BE2C (cell line): Measurements from ENCODE around the gene LDB2.

ENCODE experiments used
- DNase-seq: peaks from one replicate; pipeline ENCODE4 v3.0.0-alpha.2; 2020
- H3K27me3 ChIP-seq: fragments of 250-450 bp; sonication (Bioruptor Pico); 2 replicates; pipeline ENCODE4 v1.5.1; 2020; ENCODE audit warnings: mild to moderate bottlenecking
- H3K36me3 ChIP-seq: fragments of 250-450 bp; sonication (Bioruptor Pico); 2 replicates; pipeline ENCODE4 v1.5.1; 2020; ENCODE audit warnings: mild to moderate bottlenecking
- H3K4me1 ChIP-seq: fragments of 250-450 bp; sonication (Bioruptor Pico); 2 replicates; pipeline ENCODE4 v1.5.1; 2020
- H3K4me3 ChIP-seq: 2 replicates; pipeline ENCODE4 v1.5.1; 2011; ENCODE audit warnings: low read depth, low read length
- H3K9me3 ChIP-seq: fragments of 250-450 bp; sonication (Bioruptor Pico); 2 replicates; pipeline ENCODE4 v1.5.1; 2020
- TF ChIP-seq, protein P1 (sequence below): IDR thresholded peaks from 2 replicates; pipeline ENCODE4 v1.5.1; 2012; ENCODE audit warnings: mild to moderate bottlenecking, low read depth, low read length

The LDB2 gene

DNA sequence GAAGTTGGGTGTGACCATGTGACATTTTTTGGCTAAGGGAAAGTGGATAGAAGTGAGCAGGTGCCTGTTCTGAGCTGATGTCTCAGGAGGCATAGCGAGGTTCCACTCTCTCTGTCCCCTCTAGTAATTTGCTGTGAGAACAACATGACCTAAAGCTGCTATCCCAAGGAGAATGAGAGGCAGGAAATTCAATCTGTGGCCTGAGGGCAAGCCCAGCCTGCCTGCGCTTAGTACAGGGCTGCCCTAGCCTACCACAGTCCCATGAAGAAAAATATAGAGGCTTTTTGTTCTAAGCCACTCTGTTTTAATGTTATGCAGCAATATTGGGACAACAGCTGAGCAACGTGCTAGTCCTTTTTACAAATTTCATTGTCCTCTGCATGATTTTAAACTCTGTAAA is 193.1 kb downstream of the LDB2 start:
- no peaks in the 10 kb centered on the region for H3K27me3 ChIP-seq
- no peak overlapping the region for H3K4me3 ChIP-seq
- H3K36me3 ChIP-seq: no peaks in the 10 kb centered on the region
- TF ChIP-seq, protein P1, sequence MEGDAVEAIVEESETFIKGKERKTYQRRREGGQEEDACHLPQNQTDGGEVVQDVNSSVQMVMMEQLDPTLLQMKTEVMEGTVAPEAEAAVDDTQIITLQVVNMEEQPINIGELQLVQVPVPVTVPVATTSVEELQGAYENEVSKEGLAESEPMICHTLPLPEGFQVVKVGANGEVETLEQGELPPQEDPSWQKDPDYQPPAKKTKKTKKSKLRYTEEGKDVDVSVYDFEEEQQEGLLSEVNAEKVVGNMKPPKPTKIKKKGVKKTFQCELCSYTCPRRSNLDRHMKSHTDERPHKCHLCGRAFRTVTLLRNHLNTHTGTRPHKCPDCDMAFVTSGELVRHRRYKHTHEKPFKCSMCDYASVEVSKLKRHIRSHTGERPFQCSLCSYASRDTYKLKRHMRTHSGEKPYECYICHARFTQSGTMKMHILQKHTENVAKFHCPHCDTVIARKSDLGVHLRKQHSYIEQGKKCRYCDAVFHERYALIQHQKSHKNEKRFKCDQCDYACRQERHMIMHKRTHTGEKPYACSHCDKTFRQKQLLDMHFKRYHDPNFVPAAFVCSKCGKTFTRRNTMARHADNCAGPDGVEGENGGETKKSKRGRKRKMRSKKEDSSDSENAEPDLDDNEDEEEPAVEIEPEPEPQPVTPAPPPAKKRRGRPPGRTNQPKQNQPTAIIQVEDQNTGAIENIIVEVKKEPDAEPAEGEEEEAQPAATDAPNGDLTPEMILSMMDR: no peak
- H3K9me3 ChIP-seq: no peaks in the 10 kb centered on the region
- no peak for DNase-seq
- no peaks in the 10 kb centered on the region for H3K4me1 ChIP-seq

DNA sequence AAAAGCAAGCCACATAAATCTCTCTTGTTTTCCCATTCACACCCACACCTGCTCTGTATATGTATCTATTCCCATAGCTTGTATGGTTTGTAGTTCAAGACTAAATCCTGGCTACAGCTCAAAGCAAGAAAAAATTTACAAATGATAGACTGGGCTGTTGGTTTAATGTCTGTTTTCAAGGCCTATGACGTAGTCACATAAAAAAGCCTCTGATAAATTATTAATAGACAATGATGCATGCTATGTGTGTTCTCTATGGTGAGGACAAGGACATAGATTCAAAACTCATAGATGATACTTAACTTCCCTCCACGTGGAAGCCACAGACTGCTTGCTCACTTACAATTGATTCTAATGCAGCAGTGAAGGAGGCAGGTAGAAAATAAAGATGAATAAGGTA is 194.0 kb downstream of the LDB2 start:
- Histone ChIP-seq H3K27me3 (no peaks in the 10 kb centered on the region), H3K4me1 (no peaks in the 10 kb centered on the region), H3K36me3 (no peaks in the 10 kb centered on the region), H3K9me3 (no peaks in the 10 kb centered on the region), H3K4me3 (no peak overlapping the region)
- DNase-seq: no peak
- TF ChIP-seq, protein P1: no peak

DNA sequence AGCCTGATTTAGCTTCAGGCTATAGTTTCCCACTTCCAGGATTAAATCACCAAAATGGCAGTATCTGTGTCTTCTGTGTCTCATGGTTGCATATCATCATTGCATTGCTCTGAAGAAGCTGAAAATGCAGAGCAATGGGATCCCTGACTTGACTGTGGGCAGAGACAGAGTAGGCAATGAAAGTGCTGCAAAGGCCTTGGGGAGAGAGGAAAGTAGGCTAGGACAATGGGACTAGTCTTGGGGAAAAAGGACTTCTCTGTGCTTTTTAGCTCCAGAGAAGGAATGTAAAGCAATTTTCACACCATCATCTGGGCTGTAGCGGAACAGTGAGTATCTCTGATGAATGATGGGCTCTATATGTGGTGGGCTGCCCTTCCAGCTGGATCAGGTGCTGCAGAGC is 202.5 kb downstream of the LDB2 start:
- Histone ChIP-seq H3K9me3 (no peaks in the 10 kb centered on the region), H3K4me1 (peaks cover 15% of the 10 kb centered on the region), H3K36me3 (no peaks in the 10 kb centered on the region), H3K4me3 (no peak overlapping the region), H3K27me3 (no peaks in the 10 kb centered on the region)
- TF ChIP-seq, protein P1: no peak
- DNase-seq: no peak

DNA sequence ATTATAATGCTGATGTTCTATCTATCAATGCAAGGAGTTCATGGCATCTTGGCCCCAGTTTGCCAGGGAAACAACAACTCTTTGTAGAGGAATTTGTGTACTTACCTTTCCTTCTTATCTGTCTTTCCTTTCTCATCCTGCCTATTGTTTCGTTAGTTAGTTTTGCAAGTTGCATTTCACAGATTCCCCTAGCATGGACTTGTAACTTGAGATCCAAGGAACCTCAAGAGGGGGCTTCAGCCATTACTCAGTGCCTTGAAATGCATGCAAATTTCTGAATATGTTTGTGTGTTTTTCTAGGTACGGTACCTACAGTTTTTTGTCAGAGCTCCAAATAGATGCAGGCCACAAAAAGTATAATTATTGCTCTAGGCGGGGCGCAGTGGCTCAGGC is 203.6 kb downstream of the LDB2 start:
- Histone ChIP-seq H3K9me3 (no peaks in the 10 kb centered on the region), H3K36me3 (no peaks in the 10 kb centered on the region), H3K4me3 (no peak overlapping the region), H3K4me1 (peaks cover 15% of the 10 kb centered on the region), H3K27me3 (no peaks in the 10 kb centered on the region)
- no peak for DNase-seq
- TF ChIP-seq, protein P1: no peak

DNA sequence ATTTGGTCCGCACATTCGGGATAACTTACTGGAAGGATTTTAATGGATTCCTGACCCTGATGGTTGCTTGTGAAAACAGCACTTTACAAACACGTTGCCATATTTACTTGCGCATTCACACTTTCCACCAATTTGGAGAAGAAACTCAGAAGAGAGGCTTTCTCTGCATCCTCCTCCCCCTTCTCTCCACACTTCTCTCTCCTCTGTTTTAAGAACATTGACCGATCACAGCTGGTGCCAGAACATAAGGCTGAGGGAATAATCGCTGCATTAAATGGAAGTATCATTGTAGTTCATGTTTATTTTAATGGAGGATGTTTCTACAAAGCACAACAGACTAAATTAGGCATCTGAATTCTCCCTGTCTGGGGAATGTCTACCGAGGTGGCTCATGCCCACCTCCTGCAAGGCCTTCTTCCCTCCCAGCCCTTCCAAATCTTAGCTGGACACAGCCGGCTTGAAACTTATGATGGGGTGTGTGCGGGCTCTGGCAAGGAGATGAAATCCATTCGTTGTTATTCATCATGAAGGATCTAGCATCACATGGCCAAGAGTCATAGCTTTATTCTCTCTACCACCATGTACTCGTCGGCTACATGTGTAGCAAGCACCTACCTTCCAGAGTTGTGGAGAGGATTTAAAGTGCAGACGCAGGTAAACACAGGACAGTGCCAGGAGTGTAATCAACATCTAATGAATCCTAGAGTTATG is 204.1 kb downstream of the LDB2 start:
- Histone ChIP-seq H3K4me1 (peaks cover 15% of the 10 kb centered on the region), H3K27me3 (no peaks in the 10 kb centered on the region), H3K9me3 (no peaks in the 10 kb centered on the region), H3K36me3 (no peaks in the 10 kb centered on the region), H3K4me3 (no peak overlapping the region)
- DNase-seq: no peak
- TF ChIP-seq, protein P1: no peak

DNA sequence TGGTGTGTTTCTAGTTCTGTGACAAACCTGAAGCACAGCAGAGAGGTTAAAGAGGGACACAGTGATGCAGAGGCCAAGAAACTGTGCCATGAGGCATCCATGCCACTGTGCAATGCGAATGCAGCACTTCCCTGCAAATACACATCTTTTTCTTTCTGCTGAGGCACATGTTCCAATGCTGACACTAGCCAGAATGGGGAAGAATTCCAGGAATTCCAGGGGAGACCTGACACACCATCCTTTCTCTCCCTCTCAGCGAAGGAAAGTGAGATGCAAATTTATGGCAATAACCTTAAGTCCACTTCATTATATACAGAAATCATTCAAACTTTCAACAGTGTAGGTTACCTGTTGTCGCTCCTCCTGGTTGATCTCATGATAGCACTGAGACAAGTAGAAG is 204.8 kb downstream of the LDB2 start:
- DNase-seq: no peak
- TF ChIP-seq, protein P1: no peak
- H3K27me3 ChIP-seq: no peaks in the 10 kb centered on the region
- H3K4me1 ChIP-seq: peaks cover 11% of the 10 kb centered on the region
- no peak overlapping the region for H3K4me3 ChIP-seq
- H3K36me3 ChIP-seq: no peaks in the 10 kb centered on the region
- H3K9me3 ChIP-seq: no peaks in the 10 kb centered on the region
